ENCODE measurements around the gene BEST3.

DNA sequence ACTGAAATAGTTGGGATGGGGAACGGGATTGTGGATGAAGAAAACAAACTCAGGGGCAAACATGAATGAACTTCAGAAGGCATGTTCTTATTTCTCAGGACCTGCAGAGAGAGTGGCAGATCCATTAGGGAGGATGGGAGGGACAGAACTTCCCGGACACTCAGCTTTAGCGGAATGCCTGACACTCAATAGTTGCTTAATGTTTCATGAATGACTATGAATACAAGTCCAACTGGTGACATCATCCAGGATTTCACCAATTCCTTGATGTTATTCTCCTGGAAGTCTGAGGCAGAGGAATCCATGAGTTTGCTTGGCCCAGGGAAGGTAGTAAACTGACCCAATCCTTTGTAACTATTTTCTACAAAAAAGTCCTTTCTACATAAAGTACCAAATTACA, 50.6 kb downstream of the BEST3 start:
- TF ChIP-seq ZNF274 (IDR thresholded peaks at IDR 0.05; ENCODE audit: low read depth, low read length) (no peak), SUZ12 (IDR thresholded peaks at IDR 0.05; ENCODE audit: extremely low read depth, insufficient read depth, insufficient read length) (no peak), YY1 (IDR thresholded peaks at IDR 0.05; ENCODE audit: insufficient read depth, insufficient read length) (no peak)

Data from NT2/D1 (cell line).